HepG2 (cell line): Measurements from ENCODE around the gene ZNF839. TPM values are rescaled to one million over a fixed set of nuclear protein-coding genes. Genes with fewer than 3 reads are reported as not detected.

Experiments
- ARNTL ChIP-seq: sonication (generic); formaldehyde crosslinking; IDR thresholded peaks from 2 replicates; pipeline ENCODE4 v1.4.0; 2020; ENCODE audit warnings: mild to moderate bottlenecking, missing genetic modification reagents
- BORCS8-MEF2B ChIP-seq: sonication (generic); formaldehyde crosslinking; IDR thresholded peaks from 2 replicates; pipeline ENCODE4 v1.8.0; 2022; ENCODE audit warnings: mild to moderate bottlenecking, missing genetic modification reagents
- GLI4 ChIP-seq: sonication (generic); formaldehyde crosslinking; IDR thresholded peaks from 2 replicates; pipeline ENCODE4 v1.5.1; 2020; ENCODE audit warnings: missing genetic modification reagents, mild to moderate bottlenecking, moderate library complexity, borderline replicate concordance
- HOXA5 ChIP-seq: sonication (generic); formaldehyde crosslinking; IDR thresholded peaks from 2 replicates; pipeline ENCODE4 v1.4.0; 2020; ENCODE audit warnings: missing genetic modification reagents
- HOXA7 ChIP-seq: sonication (generic); formaldehyde crosslinking; IDR thresholded peaks from 2 replicates; pipeline ENCODE4 v1.8.1; 2022; ENCODE audit warnings: mild to moderate bottlenecking, missing genetic modification reagents, moderate library complexity
- IRF2 ChIP-seq: IDR thresholded peaks from 2 replicates; pipeline ENCODE4 v1.6.1; 2018; ENCODE audit warnings: missing genetic modification reagents, missing compliant biosample characterization
- MIXL1 ChIP-seq: IDR thresholded peaks from 2 replicates; pipeline ENCODE4 v1.6.1; 2016
- NFYB ChIP-seq: sonication (generic); formaldehyde crosslinking; IDR thresholded peaks from 2 replicates; pipeline ENCODE4 v1.4.0; 2020; ENCODE audit warnings: missing genetic modification reagents
- PAWR ChIP-seq: sonication (generic); formaldehyde crosslinking; IDR thresholded peaks from 2 replicates; pipeline ENCODE4 v1.4.0; 2020; ENCODE audit warnings: missing genetic modification reagents, mild to moderate bottlenecking, borderline replicate concordance
- TRIM24 ChIP-seq: sonication (generic); formaldehyde crosslinking; IDR thresholded peaks from 2 replicates; pipeline ENCODE4 v1.8.0; 2022; ENCODE audit warnings: mild to moderate bottlenecking, missing genetic modification reagents
- ZHX1 ChIP-seq: sonication (generic); formaldehyde crosslinking; IDR thresholded peaks from 2 replicates; pipeline ENCODE4 v1.8.1; 2022; ENCODE audit warnings: low read depth, mild to moderate bottlenecking, missing genetic modification reagents
- ZNF792 ChIP-seq: IDR thresholded peaks from 2 replicates; pipeline ENCODE4 v1.6.1; 2016
- polyA plus RNA-seq, 8 experiments: library from polyadenylated mRNA; depleted of rRNA in 3 of 8; stranded (reverse) in 7 of 8; unstranded in 1 of 8; fragments of >200 nt; fragmentation: Illumina TruSeq in 4 of 8; extraction: Trizol in 4 of 8; gene quantifications; 2 replicates each; pipeline versions ENCODE4 v1.2.1 to v1.2.3, GENCODE V29; 2011 to 2016; ENCODE audit warnings: low read depth in 4 of 8, missing spikeins in 1 of 8, mixed read lengths in 1 of 8; ENCODE audit not compliant: insufficient read depth in 1 of 8
- total RNA-seq, 5 experiments: library from RNA; depleted of rRNA; stranded (reverse); fragments of >200 nt; fragmentation: Illumina TruSeq; extraction: Trizol; gene quantifications; 2 replicates each; pipeline ENCODE4 v1.2.3, GENCODE V29; 2016; ENCODE audit warnings: low read depth in 1 of 5
- TF ChIP-seq, protein P1 (sequence below): sonication (generic); formaldehyde crosslinking; IDR thresholded peaks from 2 replicates; pipeline ENCODE4 v1.5.1; 2020; ENCODE audit warnings: mild to moderate bottlenecking, missing genetic modification reagents, borderline replicate concordance
- TF ChIP-seq, protein P2 (sequence below): sonication (generic); formaldehyde crosslinking; IDR thresholded peaks from 2 replicates; pipeline ENCODE4 v1.4.0; 2020; ENCODE audit warnings: missing genetic modification reagents, mild to moderate bottlenecking, borderline replicate concordance
- TF ChIP-seq, protein P3 (sequence below): sonication (generic); formaldehyde crosslinking; IDR thresholded peaks from 2 replicates; pipeline ENCODE4 v1.5.1; 2020; ENCODE audit warnings: mild to moderate bottlenecking, missing genetic modification reagents, moderate library complexity

Gene ZNF839
- total and polyA plus RNA-seq, 2 of the 13 experiments (the other 11 are each of a cell fraction or from before 2014, with no cell fraction given), result 11.1 to 12.8 TPM

GRCh38 chr14:102304611-102305506 lies 14.7 kb upstream of the ZNF839 start, which contains the start of gene MOK (continued):
- TF ChIP-seq, protein P1, sequence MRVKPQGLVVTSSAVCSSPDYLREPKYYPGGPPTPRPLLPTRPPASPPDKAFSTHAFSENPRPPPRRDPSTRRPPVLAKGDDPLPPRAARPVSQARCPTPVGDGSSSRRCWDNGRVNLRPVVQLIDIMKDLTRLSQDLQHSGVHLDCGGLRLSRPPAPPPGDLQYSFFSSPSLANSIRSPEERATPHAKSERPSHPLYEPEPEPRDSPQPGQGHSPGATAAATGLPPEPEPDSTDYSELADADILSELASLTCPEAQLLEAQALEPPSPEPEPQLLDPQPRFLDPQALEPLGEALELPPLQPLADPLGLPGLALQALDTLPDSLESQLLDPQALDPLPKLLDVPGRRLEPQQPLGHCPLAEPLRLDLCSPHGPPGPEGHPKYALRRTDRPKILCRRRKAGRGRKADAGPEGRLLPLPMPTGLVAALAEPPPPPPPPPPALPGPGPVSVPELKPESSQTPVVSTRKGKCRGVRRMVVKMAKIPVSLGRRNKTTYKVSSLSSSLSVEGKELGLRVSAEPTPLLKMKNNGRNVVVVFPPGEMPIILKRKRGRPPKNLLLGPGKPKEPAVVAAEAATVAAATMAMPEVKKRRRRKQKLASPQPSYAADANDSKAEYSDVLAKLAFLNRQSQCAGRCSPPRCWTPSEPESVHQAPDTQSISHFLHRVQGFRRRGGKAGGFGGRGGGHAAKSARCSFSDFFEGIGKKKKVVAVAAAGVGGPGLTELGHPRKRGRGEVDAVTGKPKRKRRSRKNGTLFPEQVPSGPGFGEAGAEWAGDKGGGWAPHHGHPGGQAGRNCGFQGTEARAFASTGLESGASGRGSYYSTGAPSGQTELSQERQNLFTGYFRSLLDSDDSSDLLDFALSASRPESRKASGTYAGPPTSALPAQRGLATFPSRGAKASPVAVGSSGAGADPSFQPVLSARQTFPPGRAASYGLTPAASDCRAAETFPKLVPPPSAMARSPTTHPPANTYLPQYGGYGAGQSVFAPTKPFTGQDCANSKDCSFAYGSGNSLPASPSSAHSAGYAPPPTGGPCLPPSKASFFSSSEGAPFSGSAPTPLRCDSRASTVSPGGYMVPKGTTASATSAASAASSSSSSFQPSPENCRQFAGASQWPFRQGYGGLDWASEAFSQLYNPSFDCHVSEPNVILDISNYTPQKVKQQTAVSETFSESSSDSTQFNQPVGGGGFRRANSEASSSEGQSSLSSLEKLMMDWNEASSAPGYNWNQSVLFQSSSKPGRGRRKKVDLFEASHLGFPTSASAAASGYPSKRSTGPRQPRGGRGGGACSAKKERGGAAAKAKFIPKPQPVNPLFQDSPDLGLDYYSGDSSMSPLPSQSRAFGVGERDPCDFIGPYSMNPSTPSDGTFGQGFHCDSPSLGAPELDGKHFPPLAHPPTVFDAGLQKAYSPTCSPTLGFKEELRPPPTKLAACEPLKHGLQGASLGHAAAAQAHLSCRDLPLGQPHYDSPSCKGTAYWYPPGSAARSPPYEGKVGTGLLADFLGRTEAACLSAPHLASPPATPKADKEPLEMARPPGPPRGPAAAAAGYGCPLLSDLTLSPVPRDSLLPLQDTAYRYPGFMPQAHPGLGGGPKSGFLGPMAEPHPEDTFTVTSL (CRISPR knock-in tag), result no peak
- TF ChIP-seq BORCS8-MEF2B (CRISPR knock-in tag), result peak; percentile 47; the same call in 1 of the 2 replicates
- TF ChIP-seq ZHX1 (CRISPR knock-in tag), result peak; percentile 22; the same call in 1 of the 2 replicates
- 0 out of 2 replicates have a peak, but pooled peaks have one; percentile 46 for TF ChIP-seq GLI4
- no peak for TF ChIP-seq PAWR (CRISPR knock-in tag)
- TF ChIP-seq NFYB (CRISPR knock-in tag), result no peak
- peak; percentile 59; the same call in 1 of the 2 replicates for TF ChIP-seq IRF2 (CRISPR knock-in tag)
- TF ChIP-seq MIXL1, result no peak
- no peak for TF ChIP-seq ZNF792 (CRISPR knock-in tag)
- no peak for TF ChIP-seq HOXA5 (CRISPR knock-in tag)
- TF ChIP-seq, protein P2, sequence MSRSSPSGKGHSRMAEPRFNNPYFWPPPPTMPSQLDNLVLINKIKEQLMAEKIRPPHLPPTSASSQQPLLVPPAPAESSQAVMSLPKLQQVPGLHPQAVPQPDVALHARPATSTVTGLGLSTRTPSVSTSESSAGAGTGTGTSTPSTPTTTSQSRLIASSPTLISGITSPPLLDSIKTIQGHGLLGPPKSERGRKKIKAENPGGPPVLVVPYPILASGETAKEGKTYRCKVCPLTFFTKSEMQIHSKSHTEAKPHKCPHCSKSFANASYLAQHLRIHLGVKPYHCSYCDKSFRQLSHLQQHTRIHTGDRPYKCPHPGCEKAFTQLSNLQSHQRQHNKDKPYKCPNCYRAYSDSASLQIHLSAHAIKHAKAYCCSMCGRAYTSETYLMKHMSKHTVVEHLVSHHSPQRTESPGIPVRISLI (CRISPR knock-in tag), result peak; percentile 86
- TF ChIP-seq, protein P3, sequence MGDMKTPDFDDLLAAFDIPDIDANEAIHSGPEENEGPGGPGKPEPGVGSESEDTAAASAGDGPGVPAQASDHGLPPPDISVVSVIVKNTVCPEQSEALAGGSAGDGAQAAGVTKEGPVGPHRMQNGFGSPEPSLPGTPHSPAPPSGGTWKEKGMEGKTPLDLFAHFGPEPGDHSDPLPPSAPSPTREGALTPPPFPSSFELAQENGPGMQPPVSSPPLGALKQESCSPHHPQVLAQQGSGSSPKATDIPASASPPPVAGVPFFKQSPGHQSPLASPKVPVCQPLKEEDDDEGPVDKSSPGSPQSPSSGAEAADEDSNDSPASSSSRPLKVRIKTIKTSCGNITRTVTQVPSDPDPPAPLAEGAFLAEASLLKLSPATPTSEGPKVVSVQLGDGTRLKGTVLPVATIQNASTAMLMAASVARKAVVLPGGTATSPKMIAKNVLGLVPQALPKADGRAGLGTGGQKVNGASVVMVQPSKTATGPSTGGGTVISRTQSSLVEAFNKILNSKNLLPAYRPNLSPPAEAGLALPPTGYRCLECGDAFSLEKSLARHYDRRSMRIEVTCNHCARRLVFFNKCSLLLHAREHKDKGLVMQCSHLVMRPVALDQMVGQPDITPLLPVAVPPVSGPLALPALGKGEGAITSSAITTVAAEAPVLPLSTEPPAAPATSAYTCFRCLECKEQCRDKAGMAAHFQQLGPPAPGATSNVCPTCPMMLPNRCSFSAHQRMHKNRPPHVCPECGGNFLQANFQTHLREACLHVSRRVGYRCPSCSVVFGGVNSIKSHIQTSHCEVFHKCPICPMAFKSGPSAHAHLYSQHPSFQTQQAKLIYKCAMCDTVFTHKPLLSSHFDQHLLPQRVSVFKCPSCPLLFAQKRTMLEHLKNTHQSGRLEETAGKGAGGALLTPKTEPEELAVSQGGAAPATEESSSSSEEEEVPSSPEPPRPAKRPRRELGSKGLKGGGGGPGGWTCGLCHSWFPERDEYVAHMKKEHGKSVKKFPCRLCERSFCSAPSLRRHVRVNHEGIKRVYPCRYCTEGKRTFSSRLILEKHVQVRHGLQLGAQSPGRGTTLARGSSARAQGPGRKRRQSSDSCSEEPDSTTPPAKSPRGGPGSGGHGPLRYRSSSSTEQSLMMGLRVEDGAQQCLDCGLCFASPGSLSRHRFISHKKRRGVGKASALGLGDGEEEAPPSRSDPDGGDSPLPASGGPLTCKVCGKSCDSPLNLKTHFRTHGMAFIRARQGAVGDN (CRISPR knock-in tag), result peak; percentile 71
- peak; percentile 26; the same call in 1 of the 2 replicates for TF ChIP-seq ARNTL (CRISPR knock-in tag)
- no peak for TF ChIP-seq HOXA7 (CRISPR knock-in tag)
- no peak for TF ChIP-seq TRIM24 (CRISPR knock-in tag)
